Upper lobe of right lung (tissue), 1 donor: Measurements from ENCODE around the gene CD1B. TPM values are rescaled to one million over a fixed set of nuclear protein-coding genes. Genes with fewer than 3 reads are reported as not detected.
A peak's percentile ranks its signal among the peaks of the same experiment; 100 is the strongest.
"Not testable (repeated sequence)": the region's sequence is repeated elsewhere in the genome, so short reads cannot be mapped to it uniquely, and the experiment has no call there.

Source experiments
- ATAC-seq: fragments of 200-7000 bp; cut with Tn5 transposase; one replicate; pipeline ENCODE4 v1.9.1; 2020; ENCODE audit warnings: mild to moderate bottlenecking, moderate library complexity
- DNase-seq: peaks from one replicate; pipeline ENCODE4 v3.0.0-alpha.2; 2020
- H3K27ac ChIP-seq: fragments of 200-600 bp; one replicate; pipeline ENCODE4 v1.8.0; 2022
- H3K27me3 ChIP-seq: fragments of 200-600 bp; one replicate; pipeline ENCODE4 v1.8.0; 2022; ENCODE audit warnings: mild to moderate bottlenecking
- H3K36me3 ChIP-seq: fragments of 200-600 bp; one replicate; pipeline ENCODE4 v1.8.0; 2022
- H3K4me1 ChIP-seq: fragments of 200-600 bp; one replicate; pipeline ENCODE4 v1.8.0; 2022
- H3K4me3 ChIP-seq: fragments of 200-600 bp; one replicate; pipeline ENCODE4 v1.8.0; 2022; ENCODE audit warnings: mild to moderate bottlenecking
- H3K9me3 ChIP-seq: fragments of 200-600 bp; one replicate; pipeline ENCODE4 v1.8.0; 2022
- CTCF ChIP-seq: fragments of 200-600 bp; IDR thresholded peaks from one replicate; pipeline ENCODE4 v1.8.0; 2022; ENCODE audit warnings: antibody characterized with exemption
- intact Hi-C: fragments of 100-400 bp; cut with DNase I; formaldehyde crosslinking; loops from one replicate; pipeline ENCODE4 v1.11.0; 2022
- total RNA-seq: library from RNA; stranded (reverse); fragmentation: NEBNext Ultra II Directional; extraction: Animal tissue kit (Norgen Biotek cat#: 25700); gene quantifications from one replicate; pipeline ENCODE4 v1.2.1, GENCODE V29; 2021
- donor health status: DM: no; HTN: yes; CAD: no; lungs with severe emphysema.

Gene CD1B
- total RNA-seq, 1 donor from 2014 or later = 0.61 TPM

GRCh38 chr1:158353303-158354075 lies 22.2 kb upstream of the CD1B start, which contains the start of gene CD1E:
TSS of gene CD1E (plus strand) at chr1:158353894. CDS start at chr1:158353989, 95 bp downstream.
- Histone ChIP-seq H3K4me1 (no peaks in the 10 kb centered on the region), H3K27me3 (no peaks in the 10 kb centered on the region), H3K9me3 (no peaks in the 10 kb centered on the region), H3K4me3 (no peak within 1 kb of the TSS), H3K36me3 (no peaks in the 10 kb centered on the region), H3K27ac (no peak within 1 kb of the TSS)
- intact Hi-C loops = no loop called here
- ATAC-seq = peak; percentile 88
- no peak for TF ChIP-seq CTCF
- no peak for DNase-seq

GRCh38 chr1:158348946-158349345 lies 17.6 kb upstream of the CD1B start:
- ATAC-seq, H3K4me3 ChIP-seq, intact Hi-C loops, DNase-seq, H3K4me1 ChIP-seq, H3K27ac ChIP-seq, H3K9me3 ChIP-seq, H3K27me3 ChIP-seq, H3K36me3 ChIP-seq: not testable (repeated sequence)

- H3K36me3 ChIP-seq, H3K27me3 ChIP-seq, DNase-seq, intact Hi-C loops, H3K4me3 ChIP-seq, H3K9me3 ChIP-seq, H3K27ac ChIP-seq, ATAC-seq, H3K4me1 ChIP-seq: not testable (repeated sequence)
Observed at GRCh38 chr1:158336413-158336812, 5.1 kb upstream of the CD1B start.

GRCh38 chr1:158335213-158335532 lies 3.8 kb upstream of the CD1B start:
- Histone ChIP-seq H3K36me3 (no peaks in the 10 kb centered on the region), H3K9me3 (no peaks in the 10 kb centered on the region), H3K27ac (no peak overlapping the region), H3K27me3 (no peaks in the 10 kb centered on the region), H3K4me1 (no peaks in the 10 kb centered on the region), H3K4me3 (no peak overlapping the region)
- ATAC-seq = no peak
- intact Hi-C loops = no loop called here
- TF ChIP-seq CTCF = no peak
- no peak for DNase-seq

- Histone ChIP-seq H3K4me1 (no peaks in the 10 kb centered on the region), H3K27me3 (no peaks in the 10 kb centered on the region), H3K36me3 (no peaks in the 10 kb centered on the region), H3K9me3 (no peaks in the 10 kb centered on the region), H3K4me3 (no peak overlapping the region), H3K27ac (no peak overlapping the region)
- ATAC-seq = no peak
- DNase-seq = no peak
- TF ChIP-seq CTCF = no peak
- intact Hi-C loops = no loop called here
Observed at GRCh38 chr1:158334526-158335212, 3.3 kb upstream of the CD1B start.

GRCh38 chr1:158333405-158334155 lies 2.2 kb upstream of the CD1B start:
- Histone ChIP-seq H3K9me3 (no peaks in the 10 kb centered on the region), H3K36me3 (no peaks in the 10 kb centered on the region), H3K27ac (no peak overlapping the region), H3K4me3 (no peak overlapping the region), H3K4me1 (no peaks in the 10 kb centered on the region), H3K27me3 (no peaks in the 10 kb centered on the region)
- no peak for TF ChIP-seq CTCF
- intact Hi-C loops = no loop called here
- DNase-seq = no peak
- no peak for ATAC-seq
